Measurements from ENCODE around the gene APOBEC3B. TPM values are rescaled to one million over a fixed set of nuclear protein-coding genes. Genes with fewer than 3 reads are reported as not detected.
A peak's percentile ranks its signal among the peaks of the same experiment; 100 is the strongest.

APOBEC3B gene
- total and polyA plus RNA-seq, 11 donors = 0.49 to 10.3 (median 1.0) TPM; not detected in 2

DNA sequence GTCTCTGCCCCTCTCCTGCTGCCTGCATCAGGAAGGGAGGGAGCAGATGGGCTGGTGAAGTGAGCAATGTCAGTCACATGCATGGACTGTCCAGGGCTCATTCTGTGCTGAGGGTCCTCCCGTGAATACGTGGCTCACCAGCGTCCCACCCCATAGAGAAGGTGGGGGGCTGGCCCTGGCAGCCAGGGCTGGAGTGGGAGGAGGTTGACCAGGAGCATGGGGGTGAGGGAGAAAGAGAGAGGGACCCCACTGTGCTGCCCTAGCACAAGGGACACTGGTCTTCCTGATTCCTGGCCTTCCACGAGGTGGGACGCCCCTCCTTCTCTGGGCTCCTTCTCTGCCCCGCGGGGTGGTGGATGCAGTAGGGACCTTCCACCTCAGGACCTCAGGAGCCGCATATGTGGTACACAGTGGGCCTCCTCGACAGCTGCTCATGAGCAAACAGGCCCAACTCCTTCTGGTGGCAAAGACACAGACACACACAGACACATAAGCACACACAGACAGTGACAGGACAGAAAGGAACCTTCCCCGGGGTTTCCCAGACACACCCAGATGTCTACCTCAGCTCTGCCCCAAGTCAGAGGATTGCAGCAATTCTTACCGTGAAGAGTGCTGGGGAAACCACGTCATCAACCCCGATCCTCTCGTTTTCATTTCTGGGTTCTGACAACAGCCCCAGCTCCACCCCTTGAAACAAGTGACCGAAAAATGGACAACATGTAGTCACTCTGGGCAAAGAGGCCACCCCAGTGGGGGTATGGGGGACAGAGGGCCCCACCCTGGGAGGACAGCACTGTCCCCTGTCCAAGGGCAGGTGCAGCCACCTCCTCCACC lies 28.4 kb upstream of the APOBEC3B start:
- TF ChIP-seq, protein P1, sequence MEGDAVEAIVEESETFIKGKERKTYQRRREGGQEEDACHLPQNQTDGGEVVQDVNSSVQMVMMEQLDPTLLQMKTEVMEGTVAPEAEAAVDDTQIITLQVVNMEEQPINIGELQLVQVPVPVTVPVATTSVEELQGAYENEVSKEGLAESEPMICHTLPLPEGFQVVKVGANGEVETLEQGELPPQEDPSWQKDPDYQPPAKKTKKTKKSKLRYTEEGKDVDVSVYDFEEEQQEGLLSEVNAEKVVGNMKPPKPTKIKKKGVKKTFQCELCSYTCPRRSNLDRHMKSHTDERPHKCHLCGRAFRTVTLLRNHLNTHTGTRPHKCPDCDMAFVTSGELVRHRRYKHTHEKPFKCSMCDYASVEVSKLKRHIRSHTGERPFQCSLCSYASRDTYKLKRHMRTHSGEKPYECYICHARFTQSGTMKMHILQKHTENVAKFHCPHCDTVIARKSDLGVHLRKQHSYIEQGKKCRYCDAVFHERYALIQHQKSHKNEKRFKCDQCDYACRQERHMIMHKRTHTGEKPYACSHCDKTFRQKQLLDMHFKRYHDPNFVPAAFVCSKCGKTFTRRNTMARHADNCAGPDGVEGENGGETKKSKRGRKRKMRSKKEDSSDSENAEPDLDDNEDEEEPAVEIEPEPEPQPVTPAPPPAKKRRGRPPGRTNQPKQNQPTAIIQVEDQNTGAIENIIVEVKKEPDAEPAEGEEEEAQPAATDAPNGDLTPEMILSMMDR (IDR thresholded peaks at IDR 0.05) = no peak
- TF ChIP-seq POLR2A (IDR thresholded peaks at IDR 0.05) = no peak
- intact Hi-C loops (cut with DNase I) = no loop called here
- Histone ChIP-seq H3K27me3 (no peaks in the 10 kb centered on the region), H3K4me3 (peak overlapping the region in 1 of 12 donors; percentile 8), H3K27ac (peak overlapping the region in 1 of 12 donors; percentile 75), H3K4me1 (peaks cover 0 to 47% (median 0%) of the 10 kb centered on the region in 12 donors), H3K36me3 (no peaks in the 10 kb centered on the region), H3K9me3 (no peaks in the 10 kb centered on the region)
- ATAC-seq (peak in 3 of 4 donors; percentile 11 to 53 (median 29)), DNase-seq (no peak)
- WGBS, 4 donors = 69 to 87% (median 81%) methylated on average over 15 of the region's 15 CpGs

DNA sequence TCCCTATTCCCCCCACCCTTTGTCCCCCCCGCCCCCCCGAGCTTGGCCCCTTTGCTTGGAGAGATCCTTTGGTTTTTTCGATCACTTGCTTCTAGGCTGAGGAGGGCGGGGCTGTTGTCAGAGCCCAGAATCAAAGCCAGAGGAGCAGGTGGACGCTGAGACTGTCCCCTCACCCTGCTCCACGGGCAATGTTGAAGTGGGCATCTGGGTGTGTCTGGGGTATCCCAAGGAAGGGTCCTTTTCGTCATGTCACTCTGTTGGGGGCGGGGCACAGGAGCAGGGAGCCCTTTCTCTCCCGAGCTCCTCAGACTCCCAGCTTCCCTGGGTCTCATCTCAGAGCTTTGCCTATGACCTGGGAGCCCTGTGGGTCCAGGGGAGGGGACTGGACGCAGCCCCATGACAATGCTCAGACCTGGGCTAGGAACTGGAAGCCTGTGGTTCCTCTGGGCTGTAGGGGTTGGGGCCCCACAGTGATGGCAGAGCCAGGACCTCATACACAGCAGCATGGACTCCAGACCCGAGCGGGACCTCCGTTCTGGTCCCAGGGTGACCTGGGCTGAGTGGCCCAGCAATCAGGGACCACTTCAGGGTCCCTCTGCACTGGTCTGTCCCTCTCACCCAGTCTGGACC lies 27.6 kb upstream of the APOBEC3B start:
- Histone ChIP-seq H3K36me3 (no peaks in the 10 kb centered on the region), H3K27ac (peak overlapping the region in 1 of 12 donors; percentile 32), H3K9me3 (no peaks in the 10 kb centered on the region), H3K4me1 (peaks cover 0 to 47% (median 0%) of the 10 kb centered on the region in 12 donors), H3K27me3 (no peaks in the 10 kb centered on the region), H3K4me3 (no peak overlapping the region)
- TF ChIP-seq, protein P1 (IDR thresholded peaks at IDR 0.05) = no peak
- no peak for TF ChIP-seq POLR2A (IDR thresholded peaks at IDR 0.05)
- DNase-seq = no peak
- intact Hi-C loops (cut with DNase I) = no loop called here
- WGBS, 4 donors = 77 to 85% (median 83%) methylated on average over 13 of the region's 13 CpGs
- no peak for ATAC-seq

DNA sequence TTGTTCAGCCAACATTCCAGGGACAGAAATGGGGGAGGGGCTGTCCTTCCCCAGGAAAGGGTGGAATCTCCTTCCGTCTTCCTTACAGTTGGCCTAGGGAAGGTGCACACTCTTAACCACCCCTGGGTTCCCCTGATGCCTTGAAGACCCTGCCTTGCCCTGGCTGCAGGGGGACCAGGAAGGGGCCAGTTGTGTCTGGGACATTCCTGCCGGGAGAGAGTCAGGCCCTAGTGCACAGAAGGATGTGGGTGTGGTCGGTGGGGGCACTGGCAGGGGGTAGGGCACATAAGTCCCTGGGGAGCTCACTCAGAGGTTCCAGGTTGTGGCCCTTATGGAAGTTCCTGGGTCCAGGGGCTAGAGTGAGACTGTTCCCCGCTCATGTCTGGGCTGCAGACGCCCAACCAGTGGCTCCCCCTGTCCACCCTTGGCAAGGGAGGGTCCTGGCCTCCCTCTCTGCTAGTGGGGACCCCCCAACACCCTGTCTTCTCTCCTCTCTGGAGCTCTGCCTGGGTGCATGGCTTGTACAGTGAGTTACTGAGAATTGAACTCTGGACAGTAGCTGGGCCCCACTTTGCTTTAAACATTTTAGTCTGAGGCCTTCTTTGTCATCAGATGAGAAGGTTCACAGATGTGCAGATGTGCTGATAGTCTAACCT lies 26.8 kb upstream of the APOBEC3B start:
- Histone ChIP-seq H3K4me3 (no peak overlapping the region), H3K4me1 (peaks cover 0 to 47% (median 0%) of the 10 kb centered on the region in 12 donors), H3K36me3 (no peaks in the 10 kb centered on the region), H3K9me3 (no peaks in the 10 kb centered on the region), H3K27ac (no peak overlapping the region), H3K27me3 (no peaks in the 10 kb centered on the region)
- DNase-seq (no peak), ATAC-seq (no peak)
- whole genome bisulfite sequencing, 4 donors = 59 to 72% (median 67%) methylated on average over 5 of the region's 5 CpGs
- intact Hi-C loops (cut with DNase I) = no loop called here
- no peak for TF ChIP-seq POLR2A (IDR thresholded peaks at IDR 0.05)
- TF ChIP-seq, protein P1 (IDR thresholded peaks at IDR 0.05) = no peak

DNA sequence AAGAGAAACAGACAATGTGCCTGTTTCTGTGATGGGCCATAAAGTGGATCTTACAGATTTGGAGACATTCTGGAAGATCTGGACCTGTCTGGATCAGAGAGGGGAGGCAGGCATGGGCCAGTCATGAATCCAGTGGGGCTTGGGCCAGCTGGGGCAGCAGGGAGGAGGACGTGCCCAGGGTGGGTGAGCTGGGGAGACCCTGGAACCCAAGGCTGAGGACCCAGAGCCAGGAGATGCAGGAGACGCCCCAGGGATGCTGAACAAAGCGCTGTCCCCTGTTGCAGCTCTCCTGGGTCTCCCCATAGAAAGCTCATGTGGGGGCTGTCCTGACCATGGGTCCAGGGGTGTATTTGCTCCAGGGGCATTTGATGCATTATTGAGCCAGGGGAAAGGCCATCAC lies 26.2 kb upstream of the APOBEC3B start:
- H3K4me1 ChIP-seq = peaks cover 0 to 46% (median 0%) of the 10 kb centered on the region in 12 donors
- DNase-seq (no peak), ATAC-seq (no peak)
- H3K27ac ChIP-seq = no peak overlapping the region
- WGBS, 4 donors = 81 to 97% (median 94%) methylated on average over 3 of the region's 3 CpGs
- no peak overlapping the region for H3K4me3 ChIP-seq
- intact Hi-C loops (cut with DNase I) = no loop called here
- no peaks in the 10 kb centered on the region for H3K36me3 ChIP-seq
- no peaks in the 10 kb centered on the region for H3K9me3 ChIP-seq
- TF ChIP-seq, protein P1 (IDR thresholded peaks at IDR 0.05) = no peak
- no peak for TF ChIP-seq POLR2A (IDR thresholded peaks at IDR 0.05)
- no peaks in the 10 kb centered on the region for H3K27me3 ChIP-seq
